ENCODE measurements around the gene ACAT2.

- TF ChIP-seq CTCF (IDR thresholded peaks at IDR 0.05; ENCODE audit: poor library complexity, severe bottlenecking) (no peak), MXI1 (conservative IDR thresholded peaks at IDR 0.05; ENCODE audit: poor library complexity, severe bottlenecking) (no peak), EZH2 (IDR thresholded peaks at IDR 0.05; ENCODE audit: borderline replicate concordance, insufficient read depth, low read length, poor library complexity, severe bottlenecking) (no peak), POLR2AphosphoS5 (IDR thresholded peaks at IDR 0.05) (no peak), EP300 (conservative IDR thresholded peaks at IDR 0.05; ENCODE audit: poor library complexity, severe bottlenecking) (no peak), REST (IDR thresholded peaks at IDR 0.05; ENCODE audit: borderline replicate concordance) (no peak), RAD21 (conservative IDR thresholded peaks at IDR 0.05) (no peak), TAF1 (IDR thresholded peaks at IDR 0.05; ENCODE audit: low read depth) (no peak), SMC3 (conservative IDR thresholded peaks at IDR 0.05; ENCODE audit: poor library complexity) (no peak)
These were observed 37.1 kb upstream of the ACAT2 start for GRCh38 chr6:159724778-159725177.
